Vagina (tissue), 2 donors: ENCODE data around the gene RPS6KA5.

Experiments
- POLR2AphosphoS5 ChIP-seq, 2 donors: sonication (generic); formaldehyde crosslinking; IDR thresholded peaks; one replicate each; pipeline ENCODE4 v1.9.0; 2017; ENCODE audit warnings: antibody characterized with exemption in 2 of 2, mild to moderate bottlenecking in 2 of 2, low read depth in 1 of 2; ENCODE audit not compliant: insufficient read depth in 1 of 2
- TF ChIP-seq, protein P1 (sequence below), 3 experiments: fragments of 450-650 bp in 2 of 3; fragments of 200-600 bp in 1 of 3; sonication (generic) in 1 of 3; IDR thresholded peaks; one replicate each; pipeline ENCODE4 v1.5.1; 2017 to 2019; ENCODE audit warnings: antibody characterized with exemption in 3 of 3, mild to moderate bottlenecking in 2 of 3, moderate library complexity in 2 of 3

DNA sequence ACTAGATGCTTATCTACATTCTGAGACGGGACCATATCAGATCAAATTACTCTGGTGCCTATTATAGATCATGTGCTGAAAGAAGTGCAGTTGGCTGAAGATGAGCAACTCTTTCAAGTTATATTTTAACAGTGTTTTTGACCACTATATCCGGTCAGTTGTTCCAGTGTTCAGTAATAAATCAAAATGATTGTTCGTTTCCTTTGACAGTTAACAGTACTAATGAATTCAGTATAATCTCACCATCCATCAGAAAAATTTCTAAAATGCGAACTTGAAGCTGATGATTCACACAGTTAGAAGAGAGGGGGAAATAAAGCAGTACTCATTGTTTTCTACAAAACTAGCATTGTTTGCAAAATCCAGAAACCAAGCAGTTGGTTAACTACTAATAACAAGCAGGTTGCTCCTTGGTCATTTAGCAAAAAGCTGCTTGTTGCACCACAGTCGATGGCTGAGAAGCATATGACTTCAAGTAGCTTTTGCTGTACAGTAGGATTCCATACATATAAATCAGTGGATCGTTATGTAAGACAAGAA lies 2.3 kb downstream of the RPS6KA5 start:
- TF ChIP-seq, protein P1, sequence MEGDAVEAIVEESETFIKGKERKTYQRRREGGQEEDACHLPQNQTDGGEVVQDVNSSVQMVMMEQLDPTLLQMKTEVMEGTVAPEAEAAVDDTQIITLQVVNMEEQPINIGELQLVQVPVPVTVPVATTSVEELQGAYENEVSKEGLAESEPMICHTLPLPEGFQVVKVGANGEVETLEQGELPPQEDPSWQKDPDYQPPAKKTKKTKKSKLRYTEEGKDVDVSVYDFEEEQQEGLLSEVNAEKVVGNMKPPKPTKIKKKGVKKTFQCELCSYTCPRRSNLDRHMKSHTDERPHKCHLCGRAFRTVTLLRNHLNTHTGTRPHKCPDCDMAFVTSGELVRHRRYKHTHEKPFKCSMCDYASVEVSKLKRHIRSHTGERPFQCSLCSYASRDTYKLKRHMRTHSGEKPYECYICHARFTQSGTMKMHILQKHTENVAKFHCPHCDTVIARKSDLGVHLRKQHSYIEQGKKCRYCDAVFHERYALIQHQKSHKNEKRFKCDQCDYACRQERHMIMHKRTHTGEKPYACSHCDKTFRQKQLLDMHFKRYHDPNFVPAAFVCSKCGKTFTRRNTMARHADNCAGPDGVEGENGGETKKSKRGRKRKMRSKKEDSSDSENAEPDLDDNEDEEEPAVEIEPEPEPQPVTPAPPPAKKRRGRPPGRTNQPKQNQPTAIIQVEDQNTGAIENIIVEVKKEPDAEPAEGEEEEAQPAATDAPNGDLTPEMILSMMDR (IDR thresholded peaks at IDR 0.05), result no peak
- peak in 1 of 2 donors; percentile 26 for TF ChIP-seq POLR2AphosphoS5 (IDR thresholded peaks at IDR 0.05; ENCODE audit: insufficient read depth in 1 of 2, low read depth in 1 of 2)
